Nucleus accumbens (tissue), 56 donors: Measurements from ENCODE around the gene EXOC2.
"Not testable (repeated sequence)": the region's sequence is repeated elsewhere in the genome, so short reads cannot be mapped to it uniquely, and the experiment has no call there.

Experiments used
- DNase-seq, 56 donors: peaks; one replicate each; lab custom pipeline; 2025; lab: John Stamatoyannopoulos, UW

The EXOC2 gene

GRCh38 chr6:710601-711571, 17.9 kb upstream of the EXOC2 start:
- peak in 48 of 56 donors; percentile 8 to 74 (median 46) for DNase-seq

- no peak for DNase-seq
Observed at GRCh38 chr6:709471-710056, 16.6 kb upstream of the EXOC2 start.

- DNase-seq: no peak
Observed at GRCh38 chr6:708237-708598, 15.3 kb upstream of the EXOC2 start.

- DNase-seq: no peak
Observed at GRCh38 chr6:707576-708236, 14.8 kb upstream of the EXOC2 start.

- DNase-seq: no peak
Observed at GRCh38 chr6:706819-707381, 14.0 kb upstream of the EXOC2 start.

GRCh38 chr6:706146-706545, 13.2 kb upstream of the EXOC2 start:
- DNase-seq: no peak

GRCh38 chr6:705047-705446, 12.1 kb upstream of the EXOC2 start:
- DNase-seq: no peak

GRCh38 chr6:704046-704445, 11.1 kb upstream of the EXOC2 start:
- DNase-seq: no peak

GRCh38 chr6:703552-703951, 10.6 kb upstream of the EXOC2 start:
- no peak for DNase-seq

GRCh38 chr6:701700-702479, 9.0 kb upstream of the EXOC2 start:
- no peak for DNase-seq

- no peak for DNase-seq
Observed at GRCh38 chr6:701215-701614, 8.3 kb upstream of the EXOC2 start.

GRCh38 chr6:700490-700889, 7.6 kb upstream of the EXOC2 start:
- no peak for DNase-seq

GRCh38 chr6:699319-699718, 6.4 kb upstream of the EXOC2 start:
- DNase-seq: no peak

GRCh38 chr6:694431-695126, 1.6 kb upstream of the EXOC2 start:
- not testable (repeated sequence) for DNase-seq

- no peak for DNase-seq
Observed at GRCh38 chr6:693723-694009, 727 bp upstream of the EXOC2 start.

GRCh38 chr6:692356-692851, 535 bp downstream of the EXOC2 start:
- peak in 36 of 56 donors; percentile 11 to 75 (median 47) for DNase-seq

GRCh38 chr6:689223-689622, 3.7 kb downstream of the EXOC2 start:
- DNase-seq: no peak

- no peak for DNase-seq
Observed at GRCh38 chr6:686497-686896, 6.4 kb downstream of the EXOC2 start.

- no peak for DNase-seq
Observed at GRCh38 chr6:684831-685636, 7.9 kb downstream of the EXOC2 start.
